GM23338 (cell line): Measurements from ENCODE around the gene ETHE1.

Experiments used
- CREB1 ChIP-seq: fragments of 250-450 bp; sonication (Bioruptor Pico); IDR thresholded peaks from 2 replicates; pipeline ENCODE4 v1.5.0; 2020; ENCODE audit warnings: low read depth, mild to moderate bottlenecking, moderate library complexity
- EZH2 ChIP-seq: fragments of 200-600 bp; sonication (generic); IDR thresholded peaks from one replicate; pipeline ENCODE4 v1.8.0; 2017; ENCODE audit warnings: antibody characterized with exemption, mild to moderate bottlenecking, low read depth; ENCODE audit not compliant: unreplicated experiment
- JUNB ChIP-seq: IDR thresholded peaks from one replicate; pipeline ENCODE4 v1.6.1; 2016; ENCODE audit warnings: antibody characterized with exemption; ENCODE audit not compliant: unreplicated experiment
- POLR2AphosphoS5 ChIP-seq: IDR thresholded peaks from 2 replicates; pipeline ENCODE4 v1.6.1; 2016; ENCODE audit warnings: antibody characterized with exemption, low read depth
- TF ChIP-seq, protein P1 (sequence below), 2 experiments: fragments of 200-600 bp in 1 of 2; sonication (generic) in 1 of 2; conservative IDR thresholded peaks; 2 replicates each; pipeline versions ENCODE4 v1.5.1 to v1.6.1; 2016 to 2017; ENCODE audit warnings: antibody characterized with exemption in 2 of 2, low read depth in 2 of 2, mild to moderate bottlenecking in 2 of 2, moderate library complexity in 1 of 2

DNA sequence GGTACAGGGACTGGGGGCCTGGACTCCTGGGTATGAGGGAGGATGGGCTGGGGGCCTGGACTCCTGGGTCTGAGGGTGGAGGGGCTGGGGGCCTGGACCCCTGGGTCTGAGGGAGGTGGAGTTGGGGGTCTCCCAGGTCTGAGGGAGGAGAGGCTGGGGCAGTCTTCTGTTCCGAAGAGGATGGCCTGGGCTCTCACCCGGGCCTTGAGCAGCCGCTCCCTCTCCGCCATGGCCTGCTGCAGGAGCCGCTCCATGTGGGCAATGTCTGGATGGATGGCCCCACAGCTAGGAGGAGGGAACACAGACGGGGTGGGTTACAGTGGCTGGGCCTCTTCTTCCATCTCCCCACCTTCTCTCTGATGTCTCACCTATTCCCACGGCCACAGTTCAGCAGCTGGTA lies 40.6 kb downstream of the ETHE1 start:
- TF ChIP-seq EZH2 (no peak), POLR2AphosphoS5 (no peak), CREB1 (CRISPR knock-in tag) (no peak), JUNB (no peak)
- TF ChIP-seq, protein P1, sequence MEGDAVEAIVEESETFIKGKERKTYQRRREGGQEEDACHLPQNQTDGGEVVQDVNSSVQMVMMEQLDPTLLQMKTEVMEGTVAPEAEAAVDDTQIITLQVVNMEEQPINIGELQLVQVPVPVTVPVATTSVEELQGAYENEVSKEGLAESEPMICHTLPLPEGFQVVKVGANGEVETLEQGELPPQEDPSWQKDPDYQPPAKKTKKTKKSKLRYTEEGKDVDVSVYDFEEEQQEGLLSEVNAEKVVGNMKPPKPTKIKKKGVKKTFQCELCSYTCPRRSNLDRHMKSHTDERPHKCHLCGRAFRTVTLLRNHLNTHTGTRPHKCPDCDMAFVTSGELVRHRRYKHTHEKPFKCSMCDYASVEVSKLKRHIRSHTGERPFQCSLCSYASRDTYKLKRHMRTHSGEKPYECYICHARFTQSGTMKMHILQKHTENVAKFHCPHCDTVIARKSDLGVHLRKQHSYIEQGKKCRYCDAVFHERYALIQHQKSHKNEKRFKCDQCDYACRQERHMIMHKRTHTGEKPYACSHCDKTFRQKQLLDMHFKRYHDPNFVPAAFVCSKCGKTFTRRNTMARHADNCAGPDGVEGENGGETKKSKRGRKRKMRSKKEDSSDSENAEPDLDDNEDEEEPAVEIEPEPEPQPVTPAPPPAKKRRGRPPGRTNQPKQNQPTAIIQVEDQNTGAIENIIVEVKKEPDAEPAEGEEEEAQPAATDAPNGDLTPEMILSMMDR (conservative IDR thresholded peaks at IDR 0.05; ENCODE audit: low read depth in 2 of 2): no peak
